IMR-90 (cell line): ENCODE results near the gene FDXR.

Experiments
- BHLHE40 ChIP-seq: fragments of 150-350 bp; IDR thresholded peaks from 2 replicates; pipeline ENCODE4 v1.6.1; 2016; ENCODE audit warnings: mild to moderate bottlenecking, low read depth, low read length
- CEBPB ChIP-seq: IDR thresholded peaks from 2 replicates; pipeline ENCODE4 v1.6.1; 2012; ENCODE audit warnings: low read depth, low read length, improper control_type of control experiment
- CTCF ChIP-seq: conservative IDR thresholded peaks from 2 replicates; pipeline ENCODE4 v1.5.1; 2012; ENCODE audit warnings: mild to moderate bottlenecking, low read depth, low read length, improper control_type of control experiment
- ELK1 ChIP-seq: fragments of 150-350 bp; IDR thresholded peaks from 2 replicates; pipeline ENCODE4 v1.6.1; 2016; ENCODE audit warnings: low read depth, mild to moderate bottlenecking, low read length, moderate library complexity, borderline replicate concordance
- MXI1 ChIP-seq: IDR thresholded peaks from 2 replicates; pipeline ENCODE4 v1.6.1; 2012; ENCODE audit warnings: low read depth, mild to moderate bottlenecking, low read length, moderate library complexity, borderline replicate concordance
- POLR2A ChIP-seq: IDR thresholded peaks from 2 replicates; pipeline ENCODE4 v1.6.1; 2012; ENCODE audit warnings: mild to moderate bottlenecking, low read depth, low read length
- RAD21 ChIP-seq: IDR thresholded peaks from 2 replicates; pipeline ENCODE4 v1.6.1; 2012; ENCODE audit warnings: low read length, improper control_type of control experiment
- RFX5 ChIP-seq: IDR thresholded peaks from 2 replicates; pipeline ENCODE4 v1.8.0; 2012; ENCODE audit warnings: low read depth, mild to moderate bottlenecking, low read length, moderate library complexity

GRCh38 chr17:74836191-74836590 lies 36.6 kb downstream of the FDXR start:
- TF ChIP-seq CTCF (no peak), POLR2A (no peak), RAD21 (no peak), MXI1 (no peak), CEBPB (no peak), ELK1 (no peak), BHLHE40 (no peak), RFX5 (no peak)
